Ectodermal cell (in vitro differentiated cells): ENCODE measurements around the gene TBC1D20.

Experiments used
- H3K27ac ChIP-seq: 2 replicates; pipeline ENCODE4 v1.7.0; 2013; ENCODE audit warnings: mild to moderate bottlenecking, low read depth, low read length; ENCODE audit not compliant: insufficient read depth, poor library complexity, severe bottlenecking
- H3K27me3 ChIP-seq: 2 replicates; pipeline ENCODE4 v1.7.0; 2013; ENCODE audit warnings: mild to moderate bottlenecking, low read length; ENCODE audit not compliant: insufficient read depth, control insufficient read depth, poor library complexity, severe bottlenecking
- H3K36me3 ChIP-seq: one replicate; pipeline ENCODE4 v1.7.0; 2013; ENCODE audit warnings: low read length; ENCODE audit not compliant: control insufficient read depth, insufficient read depth
- H3K4me1 ChIP-seq: one replicate; pipeline ENCODE4 v1.7.0; 2013; ENCODE audit warnings: low read length; ENCODE audit not compliant: control insufficient read depth, insufficient read depth
- H3K4me3 ChIP-seq: 2 replicates; pipeline ENCODE4 v1.7.0; 2013; ENCODE audit warnings: low read depth, low read length, control low read depth; ENCODE audit not compliant: insufficient read depth
- H3K9me3 ChIP-seq: 2 replicates; pipeline ENCODE4 v1.7.0; 2013; ENCODE audit warnings: mild to moderate bottlenecking, low read length, moderate library complexity; ENCODE audit not compliant: control insufficient read depth
- WGBS, 2 experiments: methylation state at CpG; one replicate each; pipeline ENCODE4 v1.1.7; 2013; ENCODE audit warnings: missing lambda C conversion rate in 2 of 2; 5-methylcytosine and 5-hydroxymethylcytosine counted together

Gene TBC1D20

DNA sequence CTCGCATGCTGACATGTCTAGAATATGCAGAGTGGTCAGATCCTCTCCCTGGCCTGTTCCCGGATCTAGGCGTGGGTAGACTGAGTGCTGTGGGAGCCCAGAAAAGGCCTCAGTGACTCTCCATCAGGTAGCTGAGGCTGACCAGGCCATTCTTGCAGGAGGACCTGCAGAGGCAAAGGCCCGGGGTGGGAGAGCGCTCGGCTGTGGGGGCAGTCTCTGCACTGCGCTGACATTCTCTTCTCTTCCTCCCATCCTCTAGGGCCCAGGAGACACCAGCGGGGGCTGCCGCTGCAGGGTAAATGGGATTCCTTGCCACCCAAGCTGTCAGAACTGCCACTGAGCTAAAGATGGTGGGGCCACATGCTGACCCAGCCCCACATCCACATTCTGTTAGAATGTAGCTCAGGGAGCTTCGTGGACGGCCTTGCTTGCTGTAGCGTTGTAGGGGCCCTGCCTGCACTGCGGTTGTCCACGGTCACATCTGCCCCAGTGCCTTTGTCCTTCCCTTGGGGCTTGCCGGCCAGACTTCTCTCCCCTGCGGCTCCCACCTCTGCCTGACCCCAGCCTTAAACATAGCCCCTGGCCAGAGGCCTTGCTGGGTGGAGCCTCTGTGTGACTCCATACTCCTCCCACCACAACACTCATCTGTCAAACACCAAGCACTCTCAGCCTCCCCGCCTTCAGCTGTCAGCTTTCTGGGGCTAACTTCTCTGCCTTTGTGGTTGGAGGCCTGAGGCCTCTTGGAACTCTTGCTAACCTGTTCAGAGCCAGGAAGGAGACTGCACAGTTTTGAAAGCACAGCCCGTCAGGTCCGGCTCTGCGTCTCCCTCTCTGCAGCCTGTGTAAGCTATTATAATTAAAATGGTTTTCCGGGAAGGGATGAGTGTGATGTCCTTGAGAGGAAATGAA lies 32.0 kb downstream of the TBC1D20 start:
- Histone ChIP-seq H3K4me1 (no peaks in the 10 kb centered on the region), H3K27ac (no peak overlapping the region)
- 88 to 91% methylated on average over 21 of the region's 21 CpGs for WGBS, 2 experiments

DNA sequence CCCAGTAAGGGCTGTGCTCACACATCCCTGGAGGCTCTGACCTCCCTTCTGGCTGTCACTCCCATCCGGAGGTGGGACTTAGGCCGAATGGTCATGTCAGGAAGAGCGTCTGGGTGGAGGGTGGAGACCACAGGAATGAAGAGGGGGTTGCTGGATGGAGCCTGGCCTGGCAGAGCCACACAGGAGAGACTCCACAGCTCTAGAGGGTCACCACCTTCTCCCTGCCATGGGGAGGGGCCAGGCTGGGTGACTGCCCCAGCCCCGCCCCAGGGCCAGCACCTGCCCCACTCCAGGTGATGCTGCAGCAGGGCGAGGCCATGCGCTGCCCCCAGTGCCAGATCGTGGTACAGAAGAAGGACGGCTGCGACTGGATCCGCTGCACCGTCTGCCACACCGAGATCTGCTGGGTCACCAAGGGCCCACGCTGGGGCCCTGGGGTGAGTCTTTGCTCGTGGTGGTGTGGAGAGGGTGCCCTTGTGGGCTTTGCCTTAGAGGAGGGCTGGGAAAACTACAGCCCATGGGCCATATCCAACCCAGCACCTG lies 33.6 kb downstream of the TBC1D20 start:
- WGBS, 2 experiments, result 93 to 94% methylated on average over 14 of the region's 14 CpGs

More for the DNA sequence above, 32.0 kb downstream of the TBC1D20 start:
- Histone ChIP-seq H3K36me3 (peaks cover 12% of the 10 kb centered on the region), H3K9me3 (no peaks in the 10 kb centered on the region), H3K27me3 (no peaks in the 10 kb centered on the region), H3K4me3 (no peak overlapping the region)

DNA sequence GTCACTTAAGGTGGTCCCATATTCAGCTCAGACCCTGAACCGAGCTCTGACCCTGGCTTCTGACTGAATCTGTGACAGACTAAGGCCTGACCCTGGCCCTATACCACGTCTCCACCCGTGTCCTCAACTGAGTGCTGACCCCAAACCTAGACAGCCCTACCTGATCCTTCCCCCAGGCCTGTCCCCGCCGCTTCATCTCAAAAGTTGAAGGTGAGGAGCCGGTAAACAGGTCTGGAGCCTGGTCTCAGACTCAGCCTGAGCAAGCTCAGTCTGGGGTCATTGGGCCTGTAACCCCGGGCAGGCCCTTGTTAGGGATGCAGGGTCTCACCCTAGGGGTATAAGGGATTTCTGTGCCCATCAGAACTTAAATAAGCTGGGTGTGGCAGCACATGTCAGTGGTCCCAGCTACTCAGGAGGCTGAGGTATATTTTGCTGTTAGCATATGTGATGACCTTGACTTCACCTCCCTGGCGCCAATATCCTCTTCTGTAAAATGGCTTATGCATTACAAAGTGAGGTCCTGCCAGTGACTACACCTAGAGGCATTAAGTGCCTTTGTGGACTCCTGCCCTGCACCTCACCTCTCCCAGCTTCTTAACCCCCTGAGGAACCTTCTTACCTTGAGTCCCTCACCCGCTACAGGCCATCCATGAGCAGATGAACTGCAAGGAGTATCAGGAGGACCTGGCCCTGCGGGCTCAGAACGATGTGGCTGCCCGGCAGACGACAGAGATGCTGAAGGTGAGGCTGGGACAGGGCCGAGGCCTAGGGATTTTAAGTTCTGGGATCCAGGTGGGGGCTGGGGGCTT lies 34.3 kb downstream of the TBC1D20 start:
- Histone ChIP-seq H3K36me3 (peaks cover 9% of the 10 kb centered on the region), H3K4me3 (no peak overlapping the region), H3K9me3 (no peaks in the 10 kb centered on the region), H3K27ac (no peak overlapping the region), H3K27me3 (no peaks in the 10 kb centered on the region), H3K4me1 (no peaks in the 10 kb centered on the region)
- WGBS, 2 experiments, result 95 to 96% methylated on average over 14 of the region's 14 CpGs

More for the DNA sequence above, 33.6 kb downstream of the TBC1D20 start:
- H3K9me3 ChIP-seq, result no peaks in the 10 kb centered on the region
- no peaks in the 10 kb centered on the region for H3K27me3 ChIP-seq
- no peak overlapping the region for H3K27ac ChIP-seq
- peaks cover 9% of the 10 kb centered on the region for H3K36me3 ChIP-seq
- no peak overlapping the region for H3K4me3 ChIP-seq
- no peaks in the 10 kb centered on the region for H3K4me1 ChIP-seq

DNA sequence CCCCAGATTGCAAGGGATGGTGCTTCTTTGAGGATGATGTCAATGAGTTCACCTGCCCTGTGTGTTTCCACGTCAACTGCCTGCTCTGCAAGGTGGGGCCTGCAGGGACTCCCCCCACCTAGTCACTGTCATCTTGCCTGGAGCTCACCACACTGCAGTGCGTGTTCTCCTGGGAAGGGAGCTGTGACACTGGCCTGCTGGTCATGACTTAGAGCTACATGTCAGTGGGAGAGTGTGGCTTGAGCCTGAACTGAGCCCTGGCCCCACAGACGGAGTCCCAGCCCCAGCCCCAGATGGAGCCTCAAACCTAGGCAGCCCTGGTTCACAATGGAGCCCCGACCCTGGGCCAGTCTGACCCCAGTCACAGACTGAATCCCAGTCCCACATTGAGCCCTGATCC lies 34.9 kb downstream of the TBC1D20 start:
- Histone ChIP-seq H3K36me3 (peaks cover 13% of the 10 kb centered on the region), H3K4me1 (no peaks in the 10 kb centered on the region), H3K4me3 (no peak overlapping the region), H3K27me3 (no peaks in the 10 kb centered on the region), H3K9me3 (no peaks in the 10 kb centered on the region), H3K27ac (no peak overlapping the region)
- WGBS, 2 experiments, result 94% methylated on average over 4 of the region's 4 CpGs

DNA sequence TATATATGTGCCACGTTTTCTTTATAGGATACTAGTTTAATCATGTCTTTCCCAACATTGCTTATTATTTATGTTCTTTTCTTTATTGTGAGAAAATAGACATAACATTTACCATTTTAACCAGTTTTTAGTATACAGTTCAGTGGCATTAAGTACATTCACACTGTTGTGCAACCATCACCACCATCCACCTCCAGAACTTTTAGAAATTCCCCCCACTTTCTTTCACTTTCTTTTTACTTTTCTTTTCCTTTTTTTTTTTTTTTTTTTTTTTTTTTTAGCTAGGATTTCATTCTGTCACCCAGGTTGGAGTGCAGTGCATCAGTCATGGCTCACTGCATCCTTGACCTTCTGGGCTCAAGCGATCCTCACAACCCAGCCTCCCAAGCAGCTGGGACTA lies 35.8 kb downstream of the TBC1D20 start:
- peaks cover 20% of the 10 kb centered on the region for H3K36me3 ChIP-seq

DNA sequence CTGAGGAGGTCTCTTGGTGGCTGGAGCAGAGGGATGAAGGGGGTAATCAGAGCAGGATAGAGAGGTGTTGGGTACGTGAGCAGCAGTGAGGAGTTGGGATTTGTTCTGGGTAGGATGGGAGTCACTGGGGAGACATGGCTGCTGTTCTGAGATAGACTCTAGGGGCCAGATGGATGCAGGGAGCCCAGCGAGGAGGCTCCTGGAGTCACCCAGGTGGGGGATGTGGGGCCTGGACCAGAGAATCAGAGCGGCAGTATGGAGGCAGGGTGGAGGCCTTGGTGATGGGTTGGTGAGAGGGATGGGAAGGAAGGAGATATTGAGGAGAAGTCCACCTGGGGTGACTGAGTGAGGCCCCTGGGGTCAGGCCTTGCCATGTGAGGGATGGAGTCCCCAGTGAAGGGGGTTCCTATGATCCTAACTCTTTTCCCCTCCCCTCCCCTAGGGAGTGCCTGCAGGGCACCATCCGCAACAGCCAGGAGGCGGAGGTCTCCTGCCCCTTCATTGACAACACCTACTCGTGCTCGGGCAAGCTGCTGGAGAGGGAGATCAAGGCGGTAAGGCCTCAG lies 40.6 kb downstream of the TBC1D20 start:
- no peaks in the 10 kb centered on the region for H3K9me3 ChIP-seq
- H3K27ac ChIP-seq, result no peak overlapping the region
- H3K36me3 ChIP-seq, result peaks cover 20% of the 10 kb centered on the region
- H3K4me1 ChIP-seq, result no peaks in the 10 kb centered on the region
- 92 to 96% methylated on average over 8 of the region's 8 CpGs for WGBS, 2 experiments
- no peak overlapping the region for H3K4me3 ChIP-seq
- H3K27me3 ChIP-seq, result no peaks in the 10 kb centered on the region

More for the DNA sequence above, 35.8 kb downstream of the TBC1D20 start:
- Histone ChIP-seq H3K27ac (no peak overlapping the region), H3K4me3 (no peak overlapping the region), H3K4me1 (no peaks in the 10 kb centered on the region), H3K27me3 (no peaks in the 10 kb centered on the region), H3K9me3 (no peaks in the 10 kb centered on the region)
- WGBS, 2 experiments, result 93 to 100% methylated on average over 1 of the region's 2 CpGs

DNA sequence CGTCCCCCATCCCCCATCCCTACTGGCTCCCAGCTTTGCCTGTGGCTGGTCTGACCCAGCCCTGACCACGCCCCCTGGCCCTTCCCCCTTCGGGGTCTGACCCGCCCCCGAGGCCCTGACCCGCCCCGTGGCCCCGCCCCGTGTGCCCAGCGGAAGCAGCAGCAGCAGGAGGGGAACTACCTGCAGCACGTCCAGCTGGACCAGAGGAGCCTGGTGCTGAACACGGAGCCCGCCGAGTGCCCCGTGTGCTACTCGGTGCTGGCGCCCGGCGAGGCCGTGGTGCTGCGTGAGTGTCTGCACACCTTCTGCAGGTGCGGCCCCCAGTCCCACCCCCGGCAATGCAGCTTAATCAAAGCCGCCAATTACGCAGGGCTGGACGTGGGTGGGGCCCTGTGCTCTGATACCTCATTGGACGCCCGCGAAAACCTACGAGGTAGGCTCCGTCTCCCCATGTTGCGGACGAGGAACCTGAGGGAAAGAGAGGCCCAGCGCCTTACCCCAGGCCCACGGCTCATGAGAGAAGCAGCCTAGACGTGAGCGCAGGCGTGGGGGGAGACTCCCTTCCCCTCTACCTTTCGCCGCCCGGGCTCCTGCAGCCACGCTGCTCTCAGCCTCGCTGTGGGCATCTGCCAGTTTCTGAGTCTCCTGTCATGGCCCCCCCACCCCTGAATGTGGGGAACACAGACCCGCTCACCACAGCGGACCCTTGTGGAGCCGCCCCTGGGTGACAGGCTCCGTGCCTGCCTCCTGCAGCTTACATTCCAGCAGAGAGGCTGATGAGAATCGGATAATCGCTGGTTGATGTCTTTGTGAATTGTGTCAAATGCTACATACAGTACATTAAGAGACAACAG lies 41.4 kb downstream of the TBC1D20 start:
- Histone ChIP-seq H3K27ac (no peak overlapping the region), H3K9me3 (no peaks in the 10 kb centered on the region), H3K4me1 (no peaks in the 10 kb centered on the region), H3K27me3 (no peaks in the 10 kb centered on the region), H3K4me3 (no peak overlapping the region), H3K36me3 (peaks cover 20% of the 10 kb centered on the region)
- 95% methylated on average over 48 of the region's 49 CpGs for WGBS, 2 experiments

DNA sequence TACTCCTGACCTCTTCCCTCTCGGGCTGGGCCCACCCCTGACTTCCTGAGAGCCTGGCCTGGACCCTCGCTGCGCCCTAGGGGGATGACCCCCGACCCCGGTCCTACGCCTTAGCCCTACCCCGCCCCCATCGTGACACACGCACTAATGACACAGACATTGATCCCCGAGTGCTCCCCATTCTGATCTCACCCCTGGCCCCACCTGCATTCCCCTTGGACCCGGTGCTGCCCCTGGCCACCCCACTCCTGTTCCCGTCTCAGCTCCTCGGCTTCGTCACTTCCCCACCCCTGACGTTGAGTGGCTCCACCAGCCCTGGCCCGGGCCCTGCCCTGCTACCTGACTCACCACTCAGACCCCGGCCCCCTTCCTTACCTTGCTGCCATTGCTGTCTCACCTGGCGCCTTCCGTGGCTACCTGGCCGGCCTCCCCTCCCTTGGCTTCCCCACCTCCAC lies 42.1 kb downstream of the TBC1D20 start:
- 94% methylated on average over 20 of the region's 20 CpGs for WGBS, 2 experiments
- peaks cover 20% of the 10 kb centered on the region for H3K36me3 ChIP-seq

DNA sequence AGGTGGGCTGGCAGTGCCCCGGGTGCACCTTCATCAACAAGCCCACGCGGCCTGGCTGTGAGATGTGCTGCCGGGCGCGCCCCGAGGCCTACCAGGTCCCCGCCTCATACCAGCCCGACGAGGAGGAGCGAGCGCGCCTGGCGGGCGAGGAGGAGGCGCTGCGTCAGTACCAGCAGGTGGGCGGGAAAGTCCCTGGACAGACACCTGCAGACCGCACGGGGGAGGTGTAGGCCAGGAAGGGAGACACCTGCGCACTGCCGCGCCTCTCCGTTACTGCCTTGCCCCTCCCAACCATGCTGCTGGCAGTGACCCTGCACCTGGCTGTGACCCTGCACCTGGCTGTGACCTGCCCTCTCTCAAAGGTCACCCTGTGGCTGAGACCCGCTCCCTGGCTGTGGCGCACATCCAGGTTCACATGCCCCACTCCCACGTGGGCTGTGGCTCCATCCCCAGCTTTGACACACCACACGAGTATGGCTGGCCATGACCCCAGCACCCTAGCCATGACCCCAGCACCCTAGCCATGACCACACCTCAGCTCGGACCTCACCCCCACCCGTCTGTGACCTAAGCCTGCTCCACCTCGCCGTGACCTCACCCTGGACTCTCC lies 42.7 kb downstream of the TBC1D20 start:
- no peak overlapping the region for H3K27ac ChIP-seq
- no peaks in the 10 kb centered on the region for H3K9me3 ChIP-seq
- peaks cover 20% of the 10 kb centered on the region for H3K36me3 ChIP-seq
- H3K27me3 ChIP-seq, result no peaks in the 10 kb centered on the region
- WGBS, 2 experiments, result 95 to 97% methylated on average over 32 of the region's 32 CpGs
- no peaks in the 10 kb centered on the region for H3K4me1 ChIP-seq
- no peak overlapping the region for H3K4me3 ChIP-seq

More for the DNA sequence above, 42.1 kb downstream of the TBC1D20 start:
- Histone ChIP-seq H3K9me3 (no peaks in the 10 kb centered on the region), H3K4me1 (no peaks in the 10 kb centered on the region), H3K27ac (no peak overlapping the region), H3K4me3 (no peak overlapping the region), H3K27me3 (no peaks in the 10 kb centered on the region)
